Activated CD8-positive, alpha-beta memory T cell treated with anti-CD3 and anti-CD28 coated beads, Interleukin-2, amount 50 U/mL, for 4 hours (primary cell): Measurements from ENCODE around the gene HOXB7.

Source experiments
- DNase-seq: peaks from one replicate; pipeline ENCODE4 v3.0.0-alpha.2; 2020

Gene HOXB7

GRCh38 chr17:48610282-48611211 lies at the start of gene HOXB7:
TSS of gene HOXB7 (minus strand) at chr17:48611017. CDS start at chr17:48610918, 99 bp downstream.
- peak; percentile 68 for DNase-seq

- DNase-seq, result no peak
Observed at GRCh38 chr17:48655913-48656312, 45.1 kb upstream of the HOXB7 start.

- no peak for DNase-seq
Observed at GRCh38 chr17:48649741-48650140, 38.9 kb upstream of the HOXB7 start.

- DNase-seq, result no peak
Observed at GRCh38 chr17:48647963-48648245, 37.1 kb upstream of the HOXB7 start.

GRCh38 chr17:48647103-48647962 lies 36.5 kb upstream of the HOXB7 start:
- no peak for DNase-seq

- DNase-seq, result peak; percentile 26
Observed at GRCh38 chr17:48646183-48647102, 35.6 kb upstream of the HOXB7 start.

- DNase-seq, result no peak
Observed at GRCh38 chr17:48645639-48646182, 34.9 kb upstream of the HOXB7 start.

GRCh38 chr17:48644910-48645557 lies 34.2 kb upstream of the HOXB7 start:
- no peak for DNase-seq

- DNase-seq, result no peak
Observed at GRCh38 chr17:48644159-48644558, 33.3 kb upstream of the HOXB7 start.

- no peak for DNase-seq
Observed at GRCh38 chr17:48643697-48644012, 32.8 kb upstream of the HOXB7 start.

- DNase-seq, result no peak
Observed at GRCh38 chr17:48642843-48643696, 32.3 kb upstream of the HOXB7 start.

GRCh38 chr17:48642059-48642842 lies 31.4 kb upstream of the HOXB7 start:
- no peak for DNase-seq

GRCh38 chr17:48641541-48642058 lies 30.8 kb upstream of the HOXB7 start:
- no peak for DNase-seq

GRCh38 chr17:48640858-48641180 lies 30.0 kb upstream of the HOXB7 start:
- DNase-seq, result no peak

GRCh38 chr17:48639982-48640857 lies 29.4 kb upstream of the HOXB7 start:
- DNase-seq, result no peak

- no peak for DNase-seq
Observed at GRCh38 chr17:48639136-48639535, 28.3 kb upstream of the HOXB7 start.

GRCh38 chr17:48637323-48638260 lies 26.8 kb upstream of the HOXB7 start:
- DNase-seq, result no peak
